Mesothelial cell of epicardium (in vitro differentiated cells): ENCODE data around the gene IRGQ. TPM values are rescaled to one million over a fixed set of nuclear protein-coding genes. Genes with fewer than 3 reads are reported as not detected.

Experiments used
- DNase-seq, 2 experiments: peaks; one replicate each; pipeline ENCODE4 v3.0.0; 2021; ENCODE audit warnings: low spot score in 2 of 2; ENCODE audit not compliant: unreplicated experiment in 2 of 2
- H3K27ac Mint-ChIP-seq: 2 replicates; pipeline ENCODE4 v1.8.0; 2021; ENCODE audit warnings: mixed read lengths
- H3K27me3 Mint-ChIP-seq: 2 replicates; pipeline ENCODE4 v1.8.0; 2021; ENCODE audit warnings: low read depth, mixed read lengths
- H3K36me3 Mint-ChIP-seq: 2 replicates; pipeline ENCODE4 v1.8.0; 2021; ENCODE audit warnings: mixed read lengths
- H3K4me1 Mint-ChIP-seq: 2 replicates; pipeline ENCODE4 v1.8.0; 2021; ENCODE audit warnings: mixed read lengths
- H3K4me3 Mint-ChIP-seq: 2 replicates; pipeline ENCODE4 v1.8.0; 2021; ENCODE audit warnings: mild to moderate bottlenecking, moderate library complexity, mixed read lengths
- H3K9me3 Mint-ChIP-seq: 2 replicates; pipeline ENCODE4 v1.8.0; 2021; ENCODE audit warnings: mixed read lengths
- total RNA-seq: library from RNA; stranded (reverse); gene quantifications from 3 replicates; pipeline ENCODE4 v1.2.1, GENCODE V29; 2021
- TF ChIP-seq, protein P1 (sequence below): fragments of 200-600 bp; sonication (generic); IDR thresholded peaks from one replicate; pipeline ENCODE4 v1.5.0; 2021; ENCODE audit warnings: antibody characterized with exemption; ENCODE audit not compliant: unreplicated experiment

The IRGQ gene
- total RNA-seq, 1 donor from 2014 or later: 42.2 TPM

DNA sequence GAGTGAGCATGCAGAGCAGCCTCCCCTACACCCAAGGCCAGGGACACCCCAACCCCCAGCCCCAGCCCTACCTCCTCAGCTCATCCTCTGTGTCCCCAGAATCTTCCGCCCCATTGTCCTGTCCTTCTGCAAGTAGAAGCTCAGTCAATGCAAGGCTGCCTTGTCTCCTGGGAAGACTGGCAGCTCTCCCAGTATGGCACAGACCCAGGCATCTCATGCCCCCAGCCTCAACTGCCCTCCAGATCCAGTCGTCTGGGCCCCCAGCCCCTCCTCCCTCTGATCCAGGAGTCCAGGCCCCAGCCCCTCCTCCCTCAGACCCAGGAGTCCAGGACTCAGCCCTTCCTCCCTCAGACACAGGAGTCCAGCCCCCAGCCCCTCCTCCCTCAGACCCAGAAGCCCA is 50.0 kb downstream of the IRGQ start:
- Mint-ChIP-seq H3K36me3 (peaks cover 40% of the 10 kb centered on the region), H3K4me3 (no peak overlapping the region), H3K4me1 (no peaks in the 10 kb centered on the region), H3K27ac (no peak overlapping the region), H3K9me3 (no peaks in the 10 kb centered on the region), H3K27me3 (no peaks in the 10 kb centered on the region)
- no peak for DNase-seq
- TF ChIP-seq, protein P1, sequence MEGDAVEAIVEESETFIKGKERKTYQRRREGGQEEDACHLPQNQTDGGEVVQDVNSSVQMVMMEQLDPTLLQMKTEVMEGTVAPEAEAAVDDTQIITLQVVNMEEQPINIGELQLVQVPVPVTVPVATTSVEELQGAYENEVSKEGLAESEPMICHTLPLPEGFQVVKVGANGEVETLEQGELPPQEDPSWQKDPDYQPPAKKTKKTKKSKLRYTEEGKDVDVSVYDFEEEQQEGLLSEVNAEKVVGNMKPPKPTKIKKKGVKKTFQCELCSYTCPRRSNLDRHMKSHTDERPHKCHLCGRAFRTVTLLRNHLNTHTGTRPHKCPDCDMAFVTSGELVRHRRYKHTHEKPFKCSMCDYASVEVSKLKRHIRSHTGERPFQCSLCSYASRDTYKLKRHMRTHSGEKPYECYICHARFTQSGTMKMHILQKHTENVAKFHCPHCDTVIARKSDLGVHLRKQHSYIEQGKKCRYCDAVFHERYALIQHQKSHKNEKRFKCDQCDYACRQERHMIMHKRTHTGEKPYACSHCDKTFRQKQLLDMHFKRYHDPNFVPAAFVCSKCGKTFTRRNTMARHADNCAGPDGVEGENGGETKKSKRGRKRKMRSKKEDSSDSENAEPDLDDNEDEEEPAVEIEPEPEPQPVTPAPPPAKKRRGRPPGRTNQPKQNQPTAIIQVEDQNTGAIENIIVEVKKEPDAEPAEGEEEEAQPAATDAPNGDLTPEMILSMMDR: no peak

DNA sequence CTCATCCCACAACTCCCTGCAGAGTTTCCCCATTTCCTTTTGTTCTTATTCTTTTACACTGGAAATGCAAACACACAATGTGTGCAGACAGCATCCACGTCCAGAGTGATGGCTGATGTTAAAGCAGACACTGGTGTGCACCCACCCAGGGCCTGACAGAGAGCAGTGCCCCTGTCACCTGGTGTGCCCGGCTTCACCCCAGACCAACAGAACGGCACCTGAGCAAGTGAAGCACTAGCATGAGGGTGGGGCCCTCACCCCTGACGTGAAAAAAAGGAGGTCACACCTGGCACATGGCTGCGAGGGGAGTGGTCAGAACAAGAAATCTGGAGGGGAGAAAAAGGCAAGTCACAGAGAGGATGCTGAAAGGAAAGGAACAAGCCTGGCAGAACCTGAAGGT is 50.7 kb downstream of the IRGQ start:
- Mint-ChIP-seq H3K4me3 (no peak overlapping the region), H3K9me3 (peaks cover 3% of the 10 kb centered on the region), H3K27ac (no peak overlapping the region), H3K36me3 (peaks cover 41% of the 10 kb centered on the region), H3K27me3 (no peaks in the 10 kb centered on the region), H3K4me1 (no peaks in the 10 kb centered on the region)
- DNase-seq: no peak
- TF ChIP-seq, protein P1: no peak

GRCh38 chr19:43544077-43544476 is 51.9 kb downstream of the IRGQ start:
- no peak for DNase-seq
- Mint-ChIP-seq H3K9me3 (peaks cover 11% of the 10 kb centered on the region), H3K4me3 (no peak overlapping the region), H3K27ac (no peak overlapping the region), H3K27me3 (no peaks in the 10 kb centered on the region), H3K36me3 (peaks cover 51% of the 10 kb centered on the region), H3K4me1 (no peaks in the 10 kb centered on the region)
- TF ChIP-seq, protein P1: no peak

DNA sequence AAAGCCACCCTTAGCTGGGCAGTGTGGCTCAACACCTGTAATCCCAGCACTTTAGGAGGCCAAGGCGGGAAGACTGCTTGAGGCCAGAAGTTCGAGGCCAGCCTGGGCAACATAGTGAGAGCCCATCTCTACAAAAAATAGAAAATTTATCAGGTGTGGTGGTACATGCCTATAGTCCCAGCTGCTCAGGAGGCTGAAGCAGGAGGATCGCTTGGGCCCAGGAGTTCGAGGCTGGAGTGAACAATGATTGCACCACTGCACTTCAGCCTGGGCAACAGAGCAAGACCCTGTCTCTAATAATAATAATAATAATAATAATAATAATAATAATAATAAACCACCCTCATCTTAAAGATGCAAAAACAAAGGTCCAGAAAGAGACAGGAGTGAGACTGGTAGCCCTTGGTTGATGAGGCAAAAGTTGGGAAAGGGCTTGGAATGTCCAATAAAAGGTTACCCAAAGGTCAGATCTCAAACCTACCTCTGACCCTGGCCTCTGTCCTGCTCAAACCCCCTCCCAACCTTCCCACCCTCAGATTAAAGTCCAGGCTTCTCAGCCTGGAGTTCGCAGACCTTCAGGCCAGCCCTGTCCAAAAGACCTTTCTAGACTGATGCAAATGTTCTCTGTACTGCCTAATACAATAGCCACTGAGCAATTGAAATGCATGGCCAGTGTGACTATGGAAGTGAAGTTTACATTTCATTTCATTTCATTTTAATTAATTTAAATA is 53.8 kb downstream of the IRGQ start:
- DNase-seq: no peak
- Mint-ChIP-seq H3K4me1 (no peaks in the 10 kb centered on the region), H3K27ac (no peak overlapping the region), H3K36me3 (peaks cover 58% of the 10 kb centered on the region), H3K27me3 (no peaks in the 10 kb centered on the region), H3K9me3 (peaks cover 20% of the 10 kb centered on the region), H3K4me3 (no peak overlapping the region)
- TF ChIP-seq, protein P1: no peak

GRCh38 chr19:43540381-43540780 is 55.6 kb downstream of the IRGQ start:
- H3K36me3 Mint-ChIP-seq: peaks cover 62% of the 10 kb centered on the region
- TF ChIP-seq, protein P1: no peak
- H3K27ac Mint-ChIP-seq: no peak overlapping the region
- H3K9me3 Mint-ChIP-seq: peaks cover 20% of the 10 kb centered on the region
- no peaks in the 10 kb centered on the region for H3K27me3 Mint-ChIP-seq
- peaks cover 2% of the 10 kb centered on the region for H3K4me1 Mint-ChIP-seq
- no peak overlapping the region for H3K4me3 Mint-ChIP-seq
- no peak for DNase-seq
